ENCODE measurements around the gene NME5.

The NME5 gene, protein sequence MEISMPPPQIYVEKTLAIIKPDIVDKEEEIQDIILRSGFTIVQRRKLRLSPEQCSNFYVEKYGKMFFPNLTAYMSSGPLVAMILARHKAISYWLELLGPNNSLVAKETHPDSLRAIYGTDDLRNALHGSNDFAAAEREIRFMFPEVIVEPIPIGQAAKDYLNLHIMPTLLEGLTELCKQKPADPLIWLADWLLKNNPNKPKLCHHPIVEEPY

DNA sequence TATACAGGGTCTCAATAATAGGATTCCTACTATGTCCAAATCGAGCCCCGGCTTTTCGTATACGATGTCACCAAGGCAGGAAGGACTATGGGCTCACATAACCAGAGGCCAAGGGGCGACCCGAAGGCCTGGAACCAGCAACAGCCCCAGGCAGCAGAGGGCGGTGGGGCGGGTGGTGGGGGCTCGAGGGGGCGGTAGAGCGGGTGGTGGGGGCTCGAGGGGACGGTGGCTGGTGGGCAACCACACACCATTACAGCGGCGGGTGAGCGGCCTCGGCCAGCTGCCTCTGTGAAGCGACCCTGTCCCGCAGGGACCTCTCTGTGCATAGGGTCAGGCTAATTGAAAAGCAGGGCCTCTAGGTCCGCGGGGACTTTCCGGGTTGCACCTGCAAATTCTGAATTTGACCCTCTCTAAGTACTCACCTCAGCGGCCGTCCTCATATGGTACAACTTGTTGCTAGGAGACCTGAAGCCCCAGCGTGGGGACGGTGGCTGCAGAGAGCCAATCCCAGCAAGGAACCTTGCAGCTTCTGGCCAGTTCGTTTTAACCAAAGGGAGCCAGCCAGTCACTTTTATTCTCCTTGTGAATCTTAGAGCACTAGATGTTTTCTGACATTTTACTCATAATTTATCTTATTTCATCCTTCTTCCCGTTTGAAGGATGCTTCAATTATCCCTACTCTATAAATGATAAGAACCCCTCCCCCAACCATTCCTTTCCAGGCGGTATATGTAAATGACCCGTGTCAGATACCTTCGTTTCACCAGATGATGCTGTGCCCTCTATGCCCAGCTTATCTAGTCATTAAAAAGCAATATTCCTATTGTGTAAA is at the start of gene NME5:
NME5 (minus strand) TSS at position 480 of the 832 bp plus-strand sequence. CDS start 648 bp downstream, outside the sequence.
- Histone ChIP-seq H3K27ac (ENCODE audit: low read depth, low read length) (no peak within 1 kb of the TSS), H3F3A (ENCODE audit: control insufficient read depth, insufficient read depth) (no peaks in the 10 kb centered on the region), H3K4me2 (ENCODE audit: low read length) (peak within 1 kb of the TSS; percentile 35), H3K36me3 (ENCODE audit: control insufficient read depth, low read length) (no peaks in the 10 kb centered on the region), H3K79me2 (ENCODE audit: control insufficient read depth, low read length) (no peaks in the 10 kb centered on the region), H4K20me1 (ENCODE audit: control insufficient read depth, insufficient read depth, low read depth, low read length) (no peaks in the 10 kb centered on the region), H3K9me3 (ENCODE audit: control insufficient read depth, insufficient read depth, low read length) (0 out of 2 replicates have a peak, but pooled peaks cover 3% of the 10 kb centered on the region), H3K4me1 (ENCODE audit: control insufficient read depth, low read length) (peaks cover 9% of the 10 kb centered on the region), H3K4me3 (ENCODE audit: low read length) (peak within 1 kb of the TSS; percentile 23; the same call in 1 of the 2 replicates), H3K9me2 (replicated peaks; ENCODE audit: control insufficient read depth, low read length) (no peaks in the 10 kb centered on the region), H3K27me3 (ENCODE audit: control insufficient read depth, low read length) (no peaks in the 10 kb centered on the region)
- TF ChIP-seq, protein P1, sequence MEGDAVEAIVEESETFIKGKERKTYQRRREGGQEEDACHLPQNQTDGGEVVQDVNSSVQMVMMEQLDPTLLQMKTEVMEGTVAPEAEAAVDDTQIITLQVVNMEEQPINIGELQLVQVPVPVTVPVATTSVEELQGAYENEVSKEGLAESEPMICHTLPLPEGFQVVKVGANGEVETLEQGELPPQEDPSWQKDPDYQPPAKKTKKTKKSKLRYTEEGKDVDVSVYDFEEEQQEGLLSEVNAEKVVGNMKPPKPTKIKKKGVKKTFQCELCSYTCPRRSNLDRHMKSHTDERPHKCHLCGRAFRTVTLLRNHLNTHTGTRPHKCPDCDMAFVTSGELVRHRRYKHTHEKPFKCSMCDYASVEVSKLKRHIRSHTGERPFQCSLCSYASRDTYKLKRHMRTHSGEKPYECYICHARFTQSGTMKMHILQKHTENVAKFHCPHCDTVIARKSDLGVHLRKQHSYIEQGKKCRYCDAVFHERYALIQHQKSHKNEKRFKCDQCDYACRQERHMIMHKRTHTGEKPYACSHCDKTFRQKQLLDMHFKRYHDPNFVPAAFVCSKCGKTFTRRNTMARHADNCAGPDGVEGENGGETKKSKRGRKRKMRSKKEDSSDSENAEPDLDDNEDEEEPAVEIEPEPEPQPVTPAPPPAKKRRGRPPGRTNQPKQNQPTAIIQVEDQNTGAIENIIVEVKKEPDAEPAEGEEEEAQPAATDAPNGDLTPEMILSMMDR (IDR thresholded peaks at IDR 0.05; ENCODE audit: low read depth, low read length, poor library complexity, severe bottlenecking) = no peak
- no peak for TF ChIP-seq EZH2phosphoT487 (IDR thresholded peaks at IDR 0.05; ENCODE audit: borderline replicate concordance, low read length)

DNA sequence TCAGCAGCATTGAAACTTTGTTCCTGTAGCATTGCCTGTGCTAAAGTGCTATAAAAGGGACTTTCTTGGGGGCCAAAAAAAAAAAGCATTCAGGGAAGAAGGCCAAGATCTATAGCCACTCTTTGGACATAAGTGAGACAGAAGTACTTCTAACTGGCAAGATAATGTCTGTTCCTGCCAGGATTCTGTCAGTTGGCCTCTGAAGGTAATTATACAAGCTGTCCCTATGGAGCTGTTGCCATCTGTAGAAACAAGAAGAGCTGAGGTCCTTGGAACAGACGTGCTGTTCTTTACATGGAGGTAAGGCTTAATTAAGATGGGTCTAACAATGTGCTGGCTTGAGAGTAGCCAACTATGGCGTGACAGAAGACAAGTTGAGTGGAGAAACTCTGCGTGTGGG is 49.4 kb upstream of the NME5 start:
- H3K36me3 ChIP-seq (ENCODE audit: control insufficient read depth, low read length) = peaks cover 93% of the 10 kb centered on the region

DNA sequence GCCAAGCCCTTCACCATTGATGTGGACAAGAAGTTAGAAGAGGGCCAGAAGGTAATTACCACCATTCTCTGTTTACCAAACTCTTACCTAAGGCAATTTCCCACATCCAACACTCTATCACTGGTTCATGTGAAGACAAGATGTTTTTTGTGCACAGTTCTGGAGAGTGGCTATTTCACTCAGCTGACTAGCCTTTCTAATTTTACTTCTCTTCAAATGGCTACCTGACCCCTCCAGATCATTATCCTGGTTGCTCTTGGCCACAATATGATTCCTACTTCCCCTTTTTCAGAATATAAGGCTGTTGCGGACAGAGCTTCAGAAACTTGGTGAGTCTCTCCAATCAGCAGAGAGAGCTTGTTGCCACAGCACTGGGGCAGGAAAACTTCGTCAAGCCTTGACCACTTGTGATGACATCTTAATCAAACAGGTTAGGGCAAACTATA is 46.8 kb upstream of the NME5 start:
- no peaks in the 10 kb centered on the region for H3K9me3 ChIP-seq (ENCODE audit: control insufficient read depth, insufficient read depth, low read length)
- peaks cover 93% of the 10 kb centered on the region for H3K36me3 ChIP-seq (ENCODE audit: control insufficient read depth, low read length)
- no peaks in the 10 kb centered on the region for H3K9me2 ChIP-seq (replicated peaks; ENCODE audit: control insufficient read depth, low read length)
- H3F3A ChIP-seq (ENCODE audit: control insufficient read depth, insufficient read depth) = peaks cover 21% of the 10 kb centered on the region; the same call in 1 of the 2 replicates
- no peak for TF ChIP-seq EZH2phosphoT487 (IDR thresholded peaks at IDR 0.05; ENCODE audit: borderline replicate concordance, low read length)
- TF ChIP-seq, protein P1 (IDR thresholded peaks at IDR 0.05; ENCODE audit: low read depth, low read length, poor library complexity, severe bottlenecking) = no peak
- H3K27me3 ChIP-seq (ENCODE audit: control insufficient read depth, low read length) = no peaks in the 10 kb centered on the region
- no peak overlapping the region for H3K4me3 ChIP-seq (ENCODE audit: low read length)
- H4K20me1 ChIP-seq (ENCODE audit: control insufficient read depth, insufficient read depth, low read depth, low read length) = 0 out of 2 replicates have a peak, but pooled peaks cover 2% of the 10 kb centered on the region
- no peak overlapping the region for H3K4me2 ChIP-seq (ENCODE audit: low read length)
- no peak overlapping the region for H3K27ac ChIP-seq (ENCODE audit: low read depth, low read length)
- H3K79me2 ChIP-seq (ENCODE audit: control insufficient read depth, low read length) = peaks cover 5% of the 10 kb centered on the region
- peaks cover 1% of the 10 kb centered on the region; the same call in 1 of the 2 replicates for H3K4me1 ChIP-seq (ENCODE audit: control insufficient read depth, low read length)

More for the DNA sequence above, 49.4 kb upstream of the NME5 start:
- H3K27me3 ChIP-seq (ENCODE audit: control insufficient read depth, low read length) = no peaks in the 10 kb centered on the region
- no peak overlapping the region for H3K4me3 ChIP-seq (ENCODE audit: low read length)
- H3K9me2 ChIP-seq (replicated peaks; ENCODE audit: control insufficient read depth, low read length) = no peaks in the 10 kb centered on the region
- TF ChIP-seq EZH2phosphoT487 (IDR thresholded peaks at IDR 0.05; ENCODE audit: borderline replicate concordance, low read length) = no peak
- TF ChIP-seq, protein P1 (IDR thresholded peaks at IDR 0.05; ENCODE audit: low read depth, low read length, poor library complexity, severe bottlenecking) = no peak
- no peaks in the 10 kb centered on the region for H4K20me1 ChIP-seq (ENCODE audit: control insufficient read depth, insufficient read depth, low read depth, low read length)
- H3K4me2 ChIP-seq (ENCODE audit: low read length) = no peak overlapping the region
- no peaks in the 10 kb centered on the region for H3K79me2 ChIP-seq (ENCODE audit: control insufficient read depth, low read length)
- H3K4me1 ChIP-seq (ENCODE audit: control insufficient read depth, low read length) = peaks cover under 1% of the 10 kb centered on the region; the same call in 1 of the 2 replicates
- no peaks in the 10 kb centered on the region for H3K9me3 ChIP-seq (ENCODE audit: control insufficient read depth, insufficient read depth, low read length)
- H3F3A ChIP-seq (ENCODE audit: control insufficient read depth, insufficient read depth) = peaks cover 25% of the 10 kb centered on the region
- H3K27ac ChIP-seq (ENCODE audit: low read depth, low read length) = no peak overlapping the region
